HEK293 (cell line): ENCODE measurements around the gene TNXB.
A peak's percentile ranks its signal among the peaks of the same experiment; 100 is the strongest.

ENCODE experiments used
- GLIS2 ChIP-seq: fragments of 450-650 bp; formaldehyde crosslinking; IDR thresholded peaks from 2 replicates; pipeline ENCODE4 v1.5.1; 2016; ENCODE audit warnings: missing biosample characterization, missing genetic modification characterization
- HOXD13 ChIP-seq: sonication (generic); formaldehyde crosslinking; IDR thresholded peaks from 2 replicates; pipeline ENCODE4 v1.8.0; 2022; ENCODE audit warnings: missing genetic modification reagents, borderline replicate concordance
- KLF1 ChIP-seq: fragments of 450-650 bp; formaldehyde crosslinking; IDR thresholded peaks from 2 replicates; pipeline ENCODE4 v1.5.1; 2016; ENCODE audit warnings: missing biosample characterization, missing genetic modification characterization
- SETDB1 ChIP-seq: IDR thresholded peaks from one replicate; pipeline ENCODE4 v1.6.1; 2017; ENCODE audit warnings: mild to moderate bottlenecking, low read length, moderate library complexity, mixed read lengths; ENCODE audit not compliant: insufficient read length
- ZBTB1 ChIP-seq: fragments of 450-650 bp; formaldehyde crosslinking; IDR thresholded peaks from 2 replicates; pipeline ENCODE4 v1.5.1; 2016; ENCODE audit warnings: missing biosample characterization, missing genetic modification characterization
- ZBTB20 ChIP-seq: fragments of 450-650 bp; formaldehyde crosslinking; IDR thresholded peaks from 2 replicates; pipeline ENCODE4 v1.5.1; 2016; ENCODE audit warnings: missing biosample characterization, missing genetic modification characterization
- ZBTB7A ChIP-seq: fragments of 450-650 bp; formaldehyde crosslinking; IDR thresholded peaks from 2 replicates; pipeline ENCODE4 v1.5.1; 2016; ENCODE audit warnings: low read depth, missing biosample characterization, missing genetic modification characterization
- ZIC2 ChIP-seq: fragments of 450-650 bp; formaldehyde crosslinking; IDR thresholded peaks from 2 replicates; pipeline ENCODE4 v1.5.1; 2016; ENCODE audit warnings: missing biosample characterization, missing genetic modification characterization
- ZNF138 ChIP-seq: fragments of 450-650 bp; formaldehyde crosslinking; IDR thresholded peaks from 2 replicates; pipeline ENCODE4 v1.5.1; 2016; ENCODE audit warnings: missing biosample characterization, missing genetic modification characterization, borderline replicate concordance
- ZNF174 ChIP-seq: fragments of 450-650 bp; formaldehyde crosslinking; IDR thresholded peaks from 2 replicates; pipeline ENCODE4 v1.5.0; 2017; ENCODE audit warnings: missing biosample characterization, mild to moderate bottlenecking, missing genetic modification characterization
- ZNF184 ChIP-seq: fragments of 450-650 bp; IDR thresholded peaks from 2 replicates; pipeline ENCODE4 v1.5.1; 2018; ENCODE audit warnings: missing biosample characterization, mild to moderate bottlenecking, missing genetic modification characterization
- ZNF211 ChIP-seq: fragments of 450-650 bp; formaldehyde crosslinking; IDR thresholded peaks from 2 replicates; pipeline ENCODE4 v1.5.1; 2016; ENCODE audit warnings: low read depth, missing biosample characterization, missing genetic modification characterization
- ZNF214 ChIP-seq: fragments of 450-650 bp; formaldehyde crosslinking; IDR thresholded peaks from 2 replicates; pipeline ENCODE4 v1.5.1; 2017; ENCODE audit warnings: missing biosample characterization, mild to moderate bottlenecking, missing genetic modification characterization, borderline replicate concordance
- ZNF223 ChIP-seq: fragments of 450-650 bp; formaldehyde crosslinking; IDR thresholded peaks from 2 replicates; pipeline ENCODE4 v1.5.1; 2016; ENCODE audit warnings: missing biosample characterization, missing genetic modification characterization
- ZNF274 ChIP-seq, 2 experiments: fragments of 200-500 bp in 1 of 2; fragments of 450-650 bp in 1 of 2; sonication (Bioruptor generic) in 1 of 2; formaldehyde crosslinking in 1 of 2; IDR thresholded peaks; 2 replicates each; pipeline versions ENCODE4 v1.5.1 to v1.6.1; 2014 to 2016; ENCODE audit warnings: borderline replicate concordance in 1 of 2, inconsistent platforms in 1 of 2, low read length in 1 of 2, missing biosample characterization in 1 of 2, missing genetic modification characterization in 1 of 2
- ZNF292 ChIP-seq: fragments of 450-650 bp; formaldehyde crosslinking; IDR thresholded peaks from 2 replicates; pipeline ENCODE4 v1.5.1; 2016; ENCODE audit warnings: low read depth, missing biosample characterization, missing genetic modification characterization, borderline replicate concordance
- ZNF302 ChIP-seq: fragments of 450-650 bp; formaldehyde crosslinking; IDR thresholded peaks from 2 replicates; pipeline ENCODE4 v1.5.1; 2016; ENCODE audit warnings: missing biosample characterization, missing genetic modification characterization, low read depth
- ZNF366 ChIP-seq: fragments of 450-650 bp; formaldehyde crosslinking; conservative IDR thresholded peaks from 2 replicates; pipeline ENCODE4 v1.5.1; 2016; ENCODE audit warnings: missing biosample characterization, missing genetic modification characterization
- ZNF48 ChIP-seq: fragments of 450-650 bp; formaldehyde crosslinking; IDR thresholded peaks from 2 replicates; pipeline ENCODE4 v1.5.1; 2016; ENCODE audit warnings: missing biosample characterization, missing genetic modification characterization
- ZNF514 ChIP-seq: fragments of 450-650 bp; formaldehyde crosslinking; IDR thresholded peaks from 2 replicates; pipeline ENCODE4 v1.5.1; 2016; ENCODE audit warnings: missing biosample characterization, missing genetic modification characterization
- ZNF521 ChIP-seq: fragments of 450-650 bp; formaldehyde crosslinking; IDR thresholded peaks from 2 replicates; pipeline ENCODE4 v1.5.1; 2017; ENCODE audit warnings: missing biosample characterization, mild to moderate bottlenecking, missing genetic modification characterization
- ZNF530 ChIP-seq: fragments of 450-650 bp; formaldehyde crosslinking; IDR thresholded peaks from 2 replicates; pipeline ENCODE4 v1.5.1; 2016; ENCODE audit warnings: low read depth, missing biosample characterization, missing genetic modification characterization
- ZNF571 ChIP-seq: fragments of 450-650 bp; formaldehyde crosslinking; IDR thresholded peaks from 2 replicates; pipeline ENCODE4 v1.5.0; 2017; ENCODE audit warnings: missing biosample characterization, missing genetic modification characterization
- ZNF585B ChIP-seq: fragments of 450-650 bp; formaldehyde crosslinking; IDR thresholded peaks from 2 replicates; pipeline ENCODE4 v1.5.1; 2016; ENCODE audit warnings: missing biosample characterization, missing genetic modification characterization
- ZNF600 ChIP-seq: fragments of 450-650 bp; formaldehyde crosslinking; IDR thresholded peaks from 2 replicates; pipeline ENCODE4 v1.5.1; 2016; ENCODE audit warnings: missing biosample characterization, missing genetic modification characterization
- ZNF76 ChIP-seq: fragments of 450-650 bp; formaldehyde crosslinking; IDR thresholded peaks from 2 replicates; pipeline ENCODE4; 2016; ENCODE audit warnings: low read depth, missing biosample characterization, missing genetic modification characterization, borderline replicate concordance
- ZNF768 ChIP-seq: fragments of 450-650 bp; formaldehyde crosslinking; IDR thresholded peaks from 2 replicates; pipeline ENCODE4 v1.5.1; 2018; ENCODE audit warnings: missing biosample characterization, mild to moderate bottlenecking, missing genetic modification characterization
- ZNF776 ChIP-seq: fragments of 450-650 bp; formaldehyde crosslinking; IDR thresholded peaks from 2 replicates; pipeline ENCODE4 v1.5.0; 2017; ENCODE audit warnings: missing biosample characterization, missing genetic modification characterization, borderline replicate concordance
- ZNF837 ChIP-seq: fragments of 450-650 bp; formaldehyde crosslinking; IDR thresholded peaks from 2 replicates; pipeline ENCODE4 v1.5.1; 2016; ENCODE audit warnings: missing biosample characterization, missing genetic modification characterization
- ZSCAN30 ChIP-seq: fragments of 450-650 bp; IDR thresholded peaks from 2 replicates; pipeline ENCODE4 v1.5.1; 2018; ENCODE audit warnings: missing biosample characterization, mild to moderate bottlenecking, missing genetic modification characterization, moderate library complexity
- TF ChIP-seq, protein P1 (sequence below): fragments of 450-650 bp; formaldehyde crosslinking; IDR thresholded peaks from 2 replicates; pipeline ENCODE4 v1.5.1; 2017; ENCODE audit warnings: missing biosample characterization, missing genetic modification characterization
- TF ChIP-seq, protein P2 (sequence below): sonication (generic); formaldehyde crosslinking; IDR thresholded peaks from 2 replicates; pipeline ENCODE4 v1.8.1; 2022; ENCODE audit warnings: mild to moderate bottlenecking, moderate library complexity, missing genetic modification reagents
- TF ChIP-seq, protein P3 (sequence below): fragments of 450-650 bp; formaldehyde crosslinking; optimal IDR thresholded peaks from 2 replicates; pipeline ENCODE3; 2016; ENCODE audit warnings: missing biosample characterization, mild to moderate bottlenecking, missing genetic modification characterization
- TF ChIP-seq, protein P4 (sequence below): fragments of 450-650 bp; formaldehyde crosslinking; IDR thresholded peaks from 2 replicates; pipeline ENCODE4 v1.5.1; 2017; ENCODE audit warnings: missing biosample characterization, missing genetic modification characterization
- TF ChIP-seq, protein P5 (sequence below): fragments of 450-650 bp; formaldehyde crosslinking; IDR thresholded peaks from 2 replicates; pipeline ENCODE4 v1.5.1; 2016; ENCODE audit warnings: missing biosample characterization, missing genetic modification characterization

Gene TNXB

DNA sequence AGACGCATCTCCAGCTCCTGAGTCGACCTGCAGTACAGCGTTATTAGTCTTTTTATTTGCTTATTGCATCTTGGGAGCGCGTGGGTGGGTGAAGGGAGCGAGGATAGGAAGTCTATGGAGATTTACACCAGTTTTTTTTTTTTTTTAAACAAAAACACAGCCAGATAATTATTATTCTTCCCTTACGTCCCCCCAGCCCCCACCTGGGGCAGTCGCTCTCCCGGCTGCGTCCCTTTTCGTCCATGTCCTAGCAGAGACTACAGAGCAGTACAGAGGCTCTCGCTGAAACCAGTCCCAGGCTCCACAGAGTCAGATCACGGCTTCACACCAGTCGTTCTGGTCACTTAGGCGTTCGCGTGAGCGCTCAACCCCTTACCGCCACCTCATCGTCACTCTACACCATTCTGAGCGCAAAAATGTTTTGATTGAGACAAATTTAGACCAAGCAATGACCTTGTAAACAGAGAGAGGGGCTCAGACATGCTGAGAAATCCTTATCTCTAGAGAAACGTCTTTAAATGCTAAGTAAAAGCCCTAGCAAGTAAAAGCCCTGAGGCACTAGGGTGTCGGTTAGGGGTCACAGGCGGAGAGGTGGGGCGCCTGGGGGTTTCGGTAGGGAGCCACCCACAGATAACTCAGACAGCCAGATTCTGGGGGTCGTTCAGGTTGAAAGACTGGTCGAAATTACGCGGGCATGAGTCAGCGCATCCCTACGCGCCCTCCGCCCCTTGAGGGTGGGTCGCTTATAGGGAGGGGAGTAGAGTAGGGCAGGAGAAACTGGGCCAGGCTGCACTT, 43.8 kb upstream of the TNXB start (continued):
- no peak for TF ChIP-seq ZNF214
- TF ChIP-seq ZNF521 (tag by site-specific recombination) = no peak
- no peak for TF ChIP-seq ZNF366 (tag by site-specific recombination)
- no peak for TF ChIP-seq SETDB1
- TF ChIP-seq ZBTB7A (tag by site-specific recombination) = no peak
- TF ChIP-seq ZNF184 (tag by site-specific recombination) = no peak
- TF ChIP-seq ZNF302 = no peak
- no peak for TF ChIP-seq ZSCAN30
- TF ChIP-seq KLF1 (tag by site-specific recombination) = no peak; the same call in 1 of the 2 replicates
- TF ChIP-seq, protein P1, sequence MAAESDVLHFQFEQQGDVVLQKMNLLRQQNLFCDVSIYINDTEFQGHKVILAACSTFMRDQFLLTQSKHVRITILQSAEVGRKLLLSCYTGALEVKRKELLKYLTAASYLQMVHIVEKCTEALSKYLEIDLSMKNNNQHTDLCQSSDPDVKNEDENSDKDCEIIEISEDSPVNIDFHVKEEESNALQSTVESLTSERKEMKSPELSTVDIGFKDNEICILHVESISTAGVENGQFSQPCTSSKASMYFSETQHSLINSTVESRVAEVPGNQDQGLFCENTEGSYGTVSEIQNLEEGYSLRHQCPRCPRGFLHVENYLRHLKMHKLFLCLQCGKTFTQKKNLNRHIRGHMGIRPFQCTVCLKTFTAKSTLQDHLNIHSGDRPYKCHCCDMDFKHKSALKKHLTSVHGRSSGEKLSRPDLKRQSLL (tag by site-specific recombination) = no peak
- TF ChIP-seq ZNF585B (tag by site-specific recombination) = no peak
- no peak for TF ChIP-seq ZNF292 (tag by site-specific recombination)
- TF ChIP-seq ZNF837 (tag by site-specific recombination) = no peak
- no peak for TF ChIP-seq ZNF768
- TF ChIP-seq ZNF174 = no peak
- TF ChIP-seq ZNF76 = no peak
- TF ChIP-seq ZNF274 (IDR thresholded peaks at IDR 0.05; ENCODE audit: low read length) = no peak
- TF ChIP-seq ZNF274 (tag by site-specific recombination; IDR thresholded peaks at IDR 0.05; ENCODE audit: borderline replicate concordance) = no peak
- TF ChIP-seq GLIS2 (tag by site-specific recombination) = peak; percentile 60
- no peak for TF ChIP-seq ZBTB1
- peak; percentile 52; the same call in 1 of the 2 replicates for TF ChIP-seq HOXD13 (CRISPR knock-in tag)
- TF ChIP-seq ZNF600 (tag by site-specific recombination) = 0 out of 2 replicates have a peak, but pooled peaks have one; percentile 19
- TF ChIP-seq ZNF48 (tag by site-specific recombination) = no peak
- no peak for TF ChIP-seq ZNF571 (tag by site-specific recombination)
- TF ChIP-seq ZNF530 = no peak; the same call in 1 of the 2 replicates
- no peak for TF ChIP-seq ZNF223 (tag by site-specific recombination)
- TF ChIP-seq, protein P2, sequence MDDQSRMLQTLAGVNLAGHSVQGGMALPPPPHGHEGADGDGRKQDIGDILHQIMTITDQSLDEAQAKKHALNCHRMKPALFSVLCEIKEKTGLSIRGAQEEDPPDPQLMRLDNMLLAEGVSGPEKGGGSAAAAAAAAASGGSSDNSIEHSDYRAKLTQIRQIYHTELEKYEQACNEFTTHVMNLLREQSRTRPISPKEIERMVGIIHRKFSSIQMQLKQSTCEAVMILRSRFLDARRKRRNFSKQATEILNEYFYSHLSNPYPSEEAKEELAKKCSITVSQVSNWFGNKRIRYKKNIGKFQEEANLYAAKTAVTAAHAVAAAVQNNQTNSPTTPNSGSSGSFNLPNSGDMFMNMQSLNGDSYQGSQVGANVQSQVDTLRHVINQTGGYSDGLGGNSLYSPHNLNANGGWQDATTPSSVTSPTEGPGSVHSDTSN (CRISPR knock-in tag) = no peak; the same call in 1 of the 2 replicates
- no peak for TF ChIP-seq ZNF138
- no peak for TF ChIP-seq ZNF211
- TF ChIP-seq ZIC2 (tag by site-specific recombination) = peak; percentile 70
- TF ChIP-seq ZBTB20 (tag by site-specific recombination) = no peak; the same call in 1 of the 2 replicates
- no peak for TF ChIP-seq ZNF514 (tag by site-specific recombination)
- TF ChIP-seq, protein P3, sequence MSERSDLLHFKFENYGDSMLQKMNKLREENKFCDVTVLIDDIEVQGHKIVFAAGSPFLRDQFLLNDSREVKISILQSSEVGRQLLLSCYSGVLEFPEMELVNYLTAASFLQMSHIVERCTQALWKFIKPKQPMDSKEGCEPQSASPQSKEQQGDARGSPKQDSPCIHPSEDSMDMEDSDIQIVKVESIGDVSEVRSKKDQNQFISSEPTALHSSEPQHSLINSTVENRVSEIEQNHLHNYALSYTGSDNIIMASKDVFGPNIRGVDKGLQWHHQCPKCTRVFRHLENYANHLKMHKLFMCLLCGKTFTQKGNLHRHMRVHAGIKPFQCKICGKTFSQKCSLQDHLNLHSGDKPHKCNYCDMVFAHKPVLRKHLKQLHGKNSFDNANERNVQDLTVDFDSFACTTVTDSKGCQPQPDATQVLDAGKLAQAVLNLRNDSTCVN (tag by site-specific recombination) = peak; percentile 10
- TF ChIP-seq, protein P4, sequence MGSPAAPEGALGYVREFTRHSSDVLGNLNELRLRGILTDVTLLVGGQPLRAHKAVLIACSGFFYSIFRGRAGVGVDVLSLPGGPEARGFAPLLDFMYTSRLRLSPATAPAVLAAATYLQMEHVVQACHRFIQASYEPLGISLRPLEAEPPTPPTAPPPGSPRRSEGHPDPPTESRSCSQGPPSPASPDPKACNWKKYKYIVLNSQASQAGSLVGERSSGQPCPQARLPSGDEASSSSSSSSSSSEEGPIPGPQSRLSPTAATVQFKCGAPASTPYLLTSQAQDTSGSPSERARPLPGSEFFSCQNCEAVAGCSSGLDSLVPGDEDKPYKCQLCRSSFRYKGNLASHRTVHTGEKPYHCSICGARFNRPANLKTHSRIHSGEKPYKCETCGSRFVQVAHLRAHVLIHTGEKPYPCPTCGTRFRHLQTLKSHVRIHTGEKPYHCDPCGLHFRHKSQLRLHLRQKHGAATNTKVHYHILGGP (tag by site-specific recombination) = no peak
- TF ChIP-seq, protein P5, sequence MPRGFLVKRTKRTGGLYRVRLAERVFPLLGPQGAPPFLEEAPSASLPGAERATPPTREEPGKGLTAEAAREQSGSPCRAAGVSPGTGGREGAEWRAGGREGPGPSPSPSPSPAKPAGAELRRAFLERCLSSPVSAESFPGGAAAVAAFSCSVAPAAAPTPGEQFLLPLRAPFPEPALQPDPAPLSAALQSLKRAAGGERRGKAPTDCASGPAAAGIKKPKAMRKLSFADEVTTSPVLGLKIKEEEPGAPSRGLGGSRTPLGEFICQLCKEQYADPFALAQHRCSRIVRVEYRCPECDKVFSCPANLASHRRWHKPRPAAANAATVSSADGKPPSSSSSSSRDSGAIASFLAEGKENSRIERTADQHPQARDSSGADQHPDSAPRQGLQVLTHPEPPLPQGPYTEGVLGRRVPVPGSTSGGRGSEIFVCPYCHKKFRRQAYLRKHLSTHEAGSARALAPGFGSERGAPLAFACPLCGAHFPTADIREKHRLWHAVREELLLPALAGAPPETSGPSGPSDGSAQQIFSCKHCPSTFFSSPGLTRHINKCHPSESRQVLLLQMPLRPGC (tag by site-specific recombination) = no peak
- no peak for TF ChIP-seq ZNF776 (tag by site-specific recombination)
